Sigmoid colon (tissue), 7 donors: Measurements from ENCODE around the gene PRADC1. TPM values are rescaled to one million over a fixed set of nuclear protein-coding genes. Genes with fewer than 3 reads are reported as not detected.

ENCODE experiments used
- DNase-seq: peaks from one replicate; pipeline ENCODE4 v3.0.0-alpha.2; 2019
- H3K27ac ChIP-seq, 4 donors: fragments of 200-600 bp; sonication (generic); one replicate each; pipeline ENCODE4 v1.5.1; 2016 to 2019; ENCODE audit warnings: mild to moderate bottlenecking in 1 of 4
- H3K27me3 ChIP-seq, 3 donors: fragments of 200-600 bp; sonication (generic); one replicate each; pipeline ENCODE4 v1.5.1; 2019; ENCODE audit warnings: mild to moderate bottlenecking in 1 of 3
- H3K36me3 ChIP-seq, 4 donors: fragments of 200-600 bp; sonication (generic); one replicate each; pipeline ENCODE4 v1.5.1; 2016 to 2019
- H3K4me1 ChIP-seq, 4 donors: fragments of 200-600 bp; sonication (generic); one replicate each; pipeline ENCODE4 v1.5.1; 2017 to 2019
- H3K4me3 ChIP-seq, 4 donors: fragments of 200-600 bp; sonication (generic); one replicate each; pipeline ENCODE4 v1.5.1; 2017 to 2019; ENCODE audit warnings: mild to moderate bottlenecking in 2 of 4, moderate library complexity in 1 of 4
- H3K9me3 ChIP-seq, 4 donors: fragments of 200-600 bp in 3 of 4; sonication (generic) in 3 of 4; one replicate each; pipeline versions ENCODE4 v1.5.1 to v1.6.1; 2013 to 2019
- EP300 ChIP-seq, 4 donors: sonication (generic); formaldehyde crosslinking; IDR thresholded peaks; one replicate each; pipeline ENCODE4 v1.6.1; 2017; ENCODE audit warnings: antibody characterized with exemption in 4 of 4
- POLR2A ChIP-seq, 2 donors: fragments of 450-650 bp; IDR thresholded peaks; one replicate each; pipeline ENCODE4 v1.6.1; 2016; ENCODE audit warnings: antibody characterized with exemption in 2 of 2, mild to moderate bottlenecking in 2 of 2, moderate library complexity in 2 of 2
- POLR2AphosphoS5 ChIP-seq, 4 donors: sonication (generic); formaldehyde crosslinking; IDR thresholded peaks; one replicate each; pipeline ENCODE4 v1.6.1; 2017; ENCODE audit warnings: antibody characterized with exemption in 4 of 4
- WGBS, 2 donors: extraction: QIAGEN DNeasy Blood & Tissue Kit; methylation state at CpG; one replicate each; pipeline ENCODE4 v1.1.7; 2013; 5-methylcytosine and 5-hydroxymethylcytosine counted together
- intact Hi-C: fragments of 100-400 bp; cut with DNase I; formaldehyde crosslinking; loops from one replicate; pipeline ENCODE4 v1.15.1; 2023
- polyA plus RNA-seq, 3 donors: library from polyadenylated mRNA; stranded (reverse); fragments of 200-250 nt; gene quantifications; one replicate each; pipeline ENCODE4 v1.2.3, GENCODE V29; 2013
- total RNA-seq, 4 donors: library from RNA; depleted of rRNA; stranded (reverse); fragments of >200 nt; gene quantifications; one replicate each; pipeline ENCODE4 v1.1.0, GENCODE V29; 2016
- TF ChIP-seq, protein P1 (sequence below), 4 experiments: fragments of 450-650 bp in 3 of 4; fragments of 200-600 bp in 1 of 4; IDR thresholded peaks; one replicate each; pipeline ENCODE4 v1.5.1; 2016 to 2019; ENCODE audit warnings: antibody characterized with exemption in 4 of 4, mild to moderate bottlenecking in 3 of 4, moderate library complexity in 2 of 4
- donor health status: healthy with polysubstance abuse.
- donor health status: Bipolar disorder and iron deficiency.
- donor health status: healthy.

Gene PRADC1
- total and polyA plus RNA-seq, 7 donors = 27.7 to 68.1 (median 42.3) TPM

GRCh38 chr2:73266061-73266901 is 33.2 kb upstream of the PRADC1 start:
- 93% methylated on average over 26 of the region's 26 CpGs for WGBS, 2 donors
- H3K36me3 ChIP-seq = no peaks in the 10 kb centered on the region
- H3K4me3 ChIP-seq = no peak overlapping the region
- no peaks in the 10 kb centered on the region for H3K9me3 ChIP-seq
- peaks cover 0 to 17% (median 10%) of the 10 kb centered on the region in 4 donors for H3K4me1 ChIP-seq
- intact Hi-C loops = no loop called here
- H3K27ac ChIP-seq = no peak overlapping the region
- DNase-seq = no peak
- TF ChIP-seq, protein P1, sequence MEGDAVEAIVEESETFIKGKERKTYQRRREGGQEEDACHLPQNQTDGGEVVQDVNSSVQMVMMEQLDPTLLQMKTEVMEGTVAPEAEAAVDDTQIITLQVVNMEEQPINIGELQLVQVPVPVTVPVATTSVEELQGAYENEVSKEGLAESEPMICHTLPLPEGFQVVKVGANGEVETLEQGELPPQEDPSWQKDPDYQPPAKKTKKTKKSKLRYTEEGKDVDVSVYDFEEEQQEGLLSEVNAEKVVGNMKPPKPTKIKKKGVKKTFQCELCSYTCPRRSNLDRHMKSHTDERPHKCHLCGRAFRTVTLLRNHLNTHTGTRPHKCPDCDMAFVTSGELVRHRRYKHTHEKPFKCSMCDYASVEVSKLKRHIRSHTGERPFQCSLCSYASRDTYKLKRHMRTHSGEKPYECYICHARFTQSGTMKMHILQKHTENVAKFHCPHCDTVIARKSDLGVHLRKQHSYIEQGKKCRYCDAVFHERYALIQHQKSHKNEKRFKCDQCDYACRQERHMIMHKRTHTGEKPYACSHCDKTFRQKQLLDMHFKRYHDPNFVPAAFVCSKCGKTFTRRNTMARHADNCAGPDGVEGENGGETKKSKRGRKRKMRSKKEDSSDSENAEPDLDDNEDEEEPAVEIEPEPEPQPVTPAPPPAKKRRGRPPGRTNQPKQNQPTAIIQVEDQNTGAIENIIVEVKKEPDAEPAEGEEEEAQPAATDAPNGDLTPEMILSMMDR (IDR thresholded peaks at IDR 0.05) = no peak
- no peak for TF ChIP-seq EP300 (IDR thresholded peaks at IDR 0.05)
- no peak for TF ChIP-seq POLR2AphosphoS5 (IDR thresholded peaks at IDR 0.05)
- TF ChIP-seq POLR2A (IDR thresholded peaks at IDR 0.05) = no peak
- peaks cover 20 to 51% (median 45%) of the 10 kb centered on the region in 3 donors for H3K27me3 ChIP-seq

DNA sequence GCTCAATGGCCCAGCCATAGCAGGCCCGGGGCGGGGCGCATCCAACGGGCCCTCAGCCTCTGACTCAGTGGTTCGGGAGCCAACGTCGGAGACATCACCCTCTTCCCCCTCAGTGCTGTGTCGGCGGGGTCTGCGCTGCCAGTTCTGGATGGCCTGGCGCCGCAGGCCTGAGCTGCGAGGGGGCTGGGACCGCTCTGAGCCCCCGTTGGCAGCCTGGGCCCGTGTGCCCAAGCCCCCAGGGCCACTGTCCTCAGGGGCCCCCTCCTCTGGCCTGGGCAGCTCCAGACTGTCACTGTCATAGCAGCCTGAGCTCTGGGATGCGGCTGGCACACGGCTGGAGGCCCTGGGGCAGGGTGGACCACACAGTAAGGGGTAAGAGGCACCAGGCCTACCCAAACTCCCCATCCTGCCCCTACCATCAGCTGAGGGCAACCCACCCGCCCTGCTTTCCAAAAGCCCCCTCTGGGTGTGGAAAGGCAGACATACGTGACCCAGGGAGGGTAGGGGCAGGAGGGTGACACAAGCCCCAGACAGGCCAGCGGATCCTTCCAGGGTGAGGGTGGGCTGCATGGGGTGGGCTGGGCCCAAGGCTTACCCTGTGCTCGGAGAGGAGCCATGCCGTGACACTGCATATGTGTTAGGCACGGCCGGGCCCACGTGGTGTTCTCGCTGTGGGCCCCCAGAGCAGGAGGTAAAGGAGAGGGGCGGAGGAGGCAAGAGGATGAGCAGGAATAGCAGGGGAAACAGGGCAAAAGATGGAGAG is 32.4 kb upstream of the PRADC1 start:
- no peaks in the 10 kb centered on the region for H3K9me3 ChIP-seq
- H3K4me3 ChIP-seq = no peak overlapping the region
- H3K36me3 ChIP-seq = no peaks in the 10 kb centered on the region
- H3K4me1 ChIP-seq = peaks cover 0 to 17% (median 10%) of the 10 kb centered on the region in 4 donors
- 93% methylated on average over 28 of the region's 28 CpGs for WGBS, 2 donors
- intact Hi-C loops = no loop called here
- H3K27ac ChIP-seq = no peak overlapping the region
- DNase-seq = no peak
- peaks cover 20 to 51% (median 45%) of the 10 kb centered on the region in 3 donors for H3K27me3 ChIP-seq
- TF ChIP-seq POLR2AphosphoS5 (IDR thresholded peaks at IDR 0.05) (no peak), POLR2A (IDR thresholded peaks at IDR 0.05) (no peak), EP300 (IDR thresholded peaks at IDR 0.05) (no peak)
- TF ChIP-seq, protein P1 (IDR thresholded peaks at IDR 0.05) = no peak

DNA sequence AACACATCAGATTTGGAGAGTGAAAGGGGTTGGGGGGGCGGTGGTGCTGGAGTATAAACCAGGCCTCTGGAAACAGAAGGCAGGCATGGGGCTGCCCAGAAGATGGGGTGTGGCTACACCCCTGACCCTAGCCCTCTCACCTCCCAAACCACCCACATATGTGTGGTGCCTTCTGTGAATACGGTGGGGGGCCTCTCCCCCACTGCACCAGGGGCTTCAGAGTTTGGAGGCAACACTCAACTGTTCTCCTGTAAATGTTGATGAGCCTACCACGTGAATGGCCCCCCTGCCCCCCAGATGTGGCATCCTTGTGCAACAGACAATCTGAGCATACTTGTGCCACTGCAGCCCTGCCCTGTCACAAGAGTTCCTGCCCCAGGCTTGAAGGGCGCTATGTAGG is 31.7 kb upstream of the PRADC1 start:
- TF ChIP-seq, protein P1 (IDR thresholded peaks at IDR 0.05) = no peak
- no peak for TF ChIP-seq EP300 (IDR thresholded peaks at IDR 0.05)
- no peak for TF ChIP-seq POLR2AphosphoS5 (IDR thresholded peaks at IDR 0.05)
- TF ChIP-seq POLR2A (IDR thresholded peaks at IDR 0.05) = no peak
- intact Hi-C loops = no loop called here

DNA sequence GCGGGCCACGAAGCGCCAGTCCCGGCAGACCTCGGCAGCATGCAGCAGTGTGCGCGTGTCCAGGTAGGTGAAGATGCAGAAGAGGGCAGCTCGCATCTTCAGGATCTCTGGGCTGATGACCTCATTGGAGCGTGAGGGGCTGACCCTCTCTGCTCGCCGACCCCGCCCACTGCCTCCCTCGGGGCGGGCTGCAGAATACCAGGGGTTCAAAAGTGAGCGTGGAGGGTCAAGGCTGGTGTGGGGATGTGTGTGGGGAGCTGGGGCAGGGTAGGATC is 31.2 kb upstream of the PRADC1 start:
- Histone ChIP-seq H3K36me3 (no peaks in the 10 kb centered on the region), H3K4me1 (peaks cover 0 to 11% (median 8%) of the 10 kb centered on the region in 4 donors), H3K9me3 (no peaks in the 10 kb centered on the region), H3K27me3 (peaks cover 14 to 43% (median 35%) of the 10 kb centered on the region in 3 donors), H3K27ac (no peak overlapping the region), H3K4me3 (no peak overlapping the region)
- no peak for DNase-seq
- intact Hi-C loops = no loop called here
- WGBS, 2 donors = 95 to 97% methylated on average over 15 of the region's 15 CpGs
- TF ChIP-seq EP300 (IDR thresholded peaks at IDR 0.05) (no peak), POLR2A (IDR thresholded peaks at IDR 0.05) (no peak), POLR2AphosphoS5 (IDR thresholded peaks at IDR 0.05) (no peak)
- TF ChIP-seq, protein P1 (IDR thresholded peaks at IDR 0.05) = no peak

More for the DNA sequence above, 31.7 kb upstream of the PRADC1 start:
- DNase-seq = no peak
- Histone ChIP-seq H3K4me3 (no peak overlapping the region), H3K36me3 (no peaks in the 10 kb centered on the region), H3K27me3 (peaks cover 19 to 48% (median 40%) of the 10 kb centered on the region in 3 donors), H3K4me1 (peaks cover 0 to 16% (median 10%) of the 10 kb centered on the region in 4 donors), H3K27ac (no peak overlapping the region), H3K9me3 (no peaks in the 10 kb centered on the region)
- 89 to 96% methylated on average over 4 of the region's 4 CpGs for WGBS, 2 donors
